Measurements from ENCODE around the gene KRTAP10-10. TPM values are rescaled to one million over a fixed set of nuclear protein-coding genes. Genes with fewer than 3 reads are reported as not detected.

The KRTAP10-10 gene
- total RNA-seq, 2 experiments from 2014 or later: not detected

- ATAC-seq (no peak), DNase-seq (no peak)
- Mint-ChIP-seq H3K4me3 (no peak overlapping the region), H3K27ac (no peak overlapping the region), H3K9me3 (peaks cover 24% of the 10 kb centered on the region), H3K27me3 (no peaks in the 10 kb centered on the region), H3K4me1 (ENCODE audit: low read depth) (peaks cover 6% of the 10 kb centered on the region), H3K36me3 (ENCODE audit: low read depth) (no peaks in the 10 kb centered on the region)
- TF ChIP-seq, protein P1, sequence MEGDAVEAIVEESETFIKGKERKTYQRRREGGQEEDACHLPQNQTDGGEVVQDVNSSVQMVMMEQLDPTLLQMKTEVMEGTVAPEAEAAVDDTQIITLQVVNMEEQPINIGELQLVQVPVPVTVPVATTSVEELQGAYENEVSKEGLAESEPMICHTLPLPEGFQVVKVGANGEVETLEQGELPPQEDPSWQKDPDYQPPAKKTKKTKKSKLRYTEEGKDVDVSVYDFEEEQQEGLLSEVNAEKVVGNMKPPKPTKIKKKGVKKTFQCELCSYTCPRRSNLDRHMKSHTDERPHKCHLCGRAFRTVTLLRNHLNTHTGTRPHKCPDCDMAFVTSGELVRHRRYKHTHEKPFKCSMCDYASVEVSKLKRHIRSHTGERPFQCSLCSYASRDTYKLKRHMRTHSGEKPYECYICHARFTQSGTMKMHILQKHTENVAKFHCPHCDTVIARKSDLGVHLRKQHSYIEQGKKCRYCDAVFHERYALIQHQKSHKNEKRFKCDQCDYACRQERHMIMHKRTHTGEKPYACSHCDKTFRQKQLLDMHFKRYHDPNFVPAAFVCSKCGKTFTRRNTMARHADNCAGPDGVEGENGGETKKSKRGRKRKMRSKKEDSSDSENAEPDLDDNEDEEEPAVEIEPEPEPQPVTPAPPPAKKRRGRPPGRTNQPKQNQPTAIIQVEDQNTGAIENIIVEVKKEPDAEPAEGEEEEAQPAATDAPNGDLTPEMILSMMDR (IDR thresholded peaks at IDR 0.05): no peak
- CTCF ChIA-PET: interaction anchor here (0.8 to 1.5 kb wide), 4 partner anchors 15 to 95 kb away, joined by 3 to 4 read pairs (median 4); partner anchors contain the start of gene KRTAP12-1
- intact Hi-C loops (cut with micrococcal nuclease): no loop called here
- POLR2A ChIA-PET: interaction anchor here (0.8 kb wide), 1 partner anchor 27 kb away, joined by 3 read pairs; no protein-coding TSS in a partner anchor
These were observed 10.0 kb downstream of the KRTAP10-10 start for GRCh38 chr21:44647222-44647552.

DNA sequence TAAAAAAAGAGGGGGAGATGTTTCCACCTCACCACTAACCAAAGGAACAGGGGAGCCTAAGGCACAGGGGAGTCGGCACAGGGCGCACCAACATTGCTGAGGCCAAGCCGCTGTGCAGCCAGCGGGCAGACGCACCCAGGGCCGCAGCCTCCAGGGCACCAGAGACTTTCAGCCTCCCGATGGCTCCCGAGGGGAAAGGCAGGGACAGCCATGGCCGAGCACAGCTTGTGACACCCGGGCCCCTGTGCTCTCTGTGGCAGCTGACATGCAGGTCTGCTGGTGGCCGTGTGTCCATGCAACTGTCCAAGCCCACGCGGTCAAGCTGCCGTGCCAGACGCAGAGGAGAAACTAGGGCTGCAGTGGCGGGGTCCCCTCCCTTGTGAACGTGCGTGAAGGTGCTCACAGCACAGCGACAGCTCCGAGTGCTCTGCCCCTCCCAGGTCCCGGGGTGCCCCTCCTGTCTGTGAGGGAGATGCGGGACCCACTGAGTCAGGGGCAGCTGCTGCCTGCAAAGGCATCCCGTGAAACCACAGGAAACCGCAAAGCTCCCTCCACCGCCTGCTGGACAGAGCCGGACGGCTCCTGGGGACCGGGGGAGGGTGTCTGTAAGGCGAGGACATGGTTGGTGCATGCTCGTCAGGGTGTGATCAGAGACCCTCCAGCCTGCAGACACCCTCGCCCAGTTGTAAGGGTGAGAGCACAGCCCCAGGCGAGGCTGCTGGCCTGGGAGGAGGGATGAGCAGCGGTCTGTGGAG, 11.6 kb downstream of the KRTAP10-10 start:
- peaks cover 9% of the 10 kb centered on the region for H3K4me1 Mint-ChIP-seq (ENCODE audit: low read depth)
- ChIA-PET POLR2A (no interaction called here), CTCF (interaction anchor here (1.0 to 1.7 kb wide), 2 partner anchors 14 to 139 kb away, joined by 3 to 4 read pairs; no protein-coding TSS in a partner anchor)
- H3K27ac Mint-ChIP-seq: no peak overlapping the region
- intact Hi-C loops (cut with micrococcal nuclease): no loop called here
- ATAC-seq (no peak), DNase-seq (no peak)
- H3K9me3 Mint-ChIP-seq: peaks cover 19% of the 10 kb centered on the region
- no peaks in the 10 kb centered on the region for H3K36me3 Mint-ChIP-seq (ENCODE audit: low read depth)
- TF ChIP-seq, protein P1 (IDR thresholded peaks at IDR 0.05): no peak
- H3K27me3 Mint-ChIP-seq: no peaks in the 10 kb centered on the region
- no peak overlapping the region for H3K4me3 Mint-ChIP-seq

DNA sequence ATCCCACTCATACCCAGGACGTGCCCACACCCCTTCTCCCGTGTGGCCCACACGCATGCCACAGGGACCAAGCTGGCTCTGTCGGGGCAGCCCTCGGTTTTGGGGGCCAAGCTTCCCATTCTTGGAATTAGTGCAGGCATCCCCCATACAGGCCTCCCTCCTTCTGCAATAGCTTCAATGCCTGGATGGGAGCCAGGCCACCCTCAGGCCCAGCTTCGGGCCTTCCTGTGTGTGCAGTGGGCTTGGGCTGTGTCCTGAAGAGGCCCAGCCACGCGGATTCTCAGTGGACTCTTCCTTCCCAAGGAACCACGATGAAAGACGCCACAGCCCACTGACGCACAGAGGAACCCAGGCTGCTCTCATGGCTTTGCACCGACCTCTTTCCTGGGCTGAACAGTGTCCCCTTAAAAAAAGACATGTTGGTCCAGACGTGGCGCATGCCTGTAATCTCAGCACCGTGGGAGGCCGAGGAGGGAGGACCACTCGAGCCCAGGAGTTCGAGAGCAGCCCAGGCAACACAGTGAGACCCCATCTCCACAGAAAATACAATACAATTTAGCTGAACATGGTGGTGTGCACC, 12.5 kb downstream of the KRTAP10-10 start:
- ATAC-seq: no peak
- ChIA-PET POLR2A (interaction anchor here (0.6 kb wide), 1 partner anchor 227 kb away, joined by 3 read pairs; no protein-coding TSS in a partner anchor), CTCF (interaction anchor here (1.7 kb wide), 1 partner anchor 140 kb away, joined by 4 read pairs; no protein-coding TSS in a partner anchor)
- TF ChIP-seq, protein P1 (IDR thresholded peaks at IDR 0.05): no peak
- Mint-ChIP-seq H3K9me3 (peaks cover 15% of the 10 kb centered on the region), H3K36me3 (ENCODE audit: low read depth) (no peaks in the 10 kb centered on the region), H3K27ac (no peak overlapping the region), H3K27me3 (no peaks in the 10 kb centered on the region), H3K4me1 (ENCODE audit: low read depth) (peaks cover 18% of the 10 kb centered on the region), H3K4me3 (no peak overlapping the region)
- intact Hi-C loops (cut with micrococcal nuclease): no loop called here
- DNase-seq: no peak

DNA sequence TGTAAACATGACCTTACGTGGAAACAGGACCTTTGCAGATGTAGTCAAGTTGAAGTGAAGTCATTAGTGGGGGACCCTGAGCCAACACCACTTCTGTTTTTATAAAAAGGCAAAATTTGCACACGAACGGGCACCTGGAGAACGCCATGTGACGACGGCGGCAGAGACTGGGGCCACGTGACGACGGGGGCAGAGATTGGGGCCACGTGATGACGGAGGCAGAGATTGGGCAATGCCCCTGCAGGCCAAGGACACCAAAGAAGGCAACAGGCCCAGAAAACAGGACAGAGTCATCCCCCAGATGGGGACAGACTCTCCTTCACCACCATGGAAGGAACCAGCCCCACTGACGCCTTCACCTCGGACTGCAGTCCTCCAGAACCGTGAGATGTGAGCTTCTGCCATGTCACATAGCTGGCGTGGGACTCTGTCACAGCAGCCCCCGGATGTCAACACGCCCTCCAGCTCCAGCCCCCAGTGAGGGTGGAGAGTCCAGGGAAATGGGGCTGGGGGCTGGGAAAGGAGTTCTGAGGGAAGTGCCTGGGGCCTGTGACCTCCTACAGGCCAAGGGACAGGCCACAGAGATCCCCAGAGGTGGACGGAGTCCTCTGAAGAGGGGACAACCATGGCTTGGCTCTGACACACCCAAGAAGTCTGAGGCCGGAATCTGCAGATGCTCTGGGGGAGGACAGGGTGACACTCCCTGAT, 13.3 kb downstream of the KRTAP10-10 start:
- peaks cover 24% of the 10 kb centered on the region for H3K4me1 Mint-ChIP-seq (ENCODE audit: low read depth)
- intact Hi-C loops (cut with micrococcal nuclease): no loop called here
- ATAC-seq (no peak), DNase-seq (no peak)
- TF ChIP-seq, protein P1 (IDR thresholded peaks at IDR 0.05): no peak
- CTCF ChIA-PET: no interaction called here
- no peaks in the 10 kb centered on the region for H3K27me3 Mint-ChIP-seq
- no peak overlapping the region for H3K4me3 Mint-ChIP-seq
- POLR2A ChIA-PET: no interaction called here
- H3K36me3 Mint-ChIP-seq (ENCODE audit: low read depth): no peaks in the 10 kb centered on the region
- peaks cover 16% of the 10 kb centered on the region for H3K9me3 Mint-ChIP-seq
- H3K27ac Mint-ChIP-seq: no peak overlapping the region

Data from activated CD8-positive, alpha-beta T cell treated with anti-CD3 and anti-CD28 coated beads for 36 hours (primary cell).